Astrocyte (in vitro differentiated cells and primary cell): ENCODE measurements around the gene DTNB. TPM values are rescaled to one million over a fixed set of nuclear protein-coding genes. Genes with fewer than 3 reads are reported as not detected.

Source experiments
- DNase-seq: peaks from one replicate; pipeline ENCODE4 v3.0.0-alpha.2; 2010; ENCODE audit warnings: low read depth
- FAIRE-seq: peaks from 2 replicates; lab custom pipeline; 2011; peaks lifted over from hg19 to GRCh38; lab: Jason Lieb, UNC
- H2AFZ ChIP-seq: 2 replicates; pipeline ENCODE4 v1.6.0; 2012; ENCODE audit warnings: low read depth, low read length, inconsistent platforms
- H3K27ac ChIP-seq: 2 replicates; pipeline ENCODE4 v1.5.1; 2011; ENCODE audit warnings: low read depth, low read length, inconsistent platforms
- H3K27me3 ChIP-seq: 2 replicates; pipeline ENCODE4 v1.6.0; 2011; ENCODE audit warnings: low read length, inconsistent platforms; ENCODE audit not compliant: insufficient read depth
- H3K36me3 ChIP-seq: 2 replicates; pipeline ENCODE4 v1.5.1; 2011; ENCODE audit warnings: low read length, inconsistent platforms; ENCODE audit not compliant: insufficient read depth
- H3K4me1 ChIP-seq: 2 replicates; pipeline ENCODE4 v1.5.1; 2011; ENCODE audit warnings: low read length, inconsistent platforms; ENCODE audit not compliant: insufficient read depth
- H3K4me2 ChIP-seq: 2 replicates; pipeline ENCODE4 v1.6.0; 2012; ENCODE audit warnings: low read length, inconsistent platforms
- H3K4me3 ChIP-seq: 2 replicates; pipeline ENCODE4 v1.5.1; 2011; ENCODE audit warnings: low read depth, mild to moderate bottlenecking, low read length, inconsistent platforms; ENCODE audit not compliant: insufficient read depth
- H3K79me2 ChIP-seq: 2 replicates; pipeline ENCODE4 v1.6.0; 2012; ENCODE audit warnings: mild to moderate bottlenecking, low read length, inconsistent platforms; ENCODE audit not compliant: insufficient read depth
- H3K9ac ChIP-seq: 2 replicates; pipeline ENCODE4 v1.6.0; 2012; ENCODE audit warnings: mild to moderate bottlenecking, low read length, inconsistent platforms
- H3K9me3 ChIP-seq: 2 replicates; pipeline ENCODE4 v1.5.1; 2012; ENCODE audit warnings: low read depth, mild to moderate bottlenecking, low read length, inconsistent platforms; ENCODE audit not compliant: insufficient read depth
- H4K20me1 ChIP-seq: 2 replicates; pipeline ENCODE4 v1.6.0; 2012; ENCODE audit warnings: low read length, inconsistent platforms; ENCODE audit not compliant: insufficient read depth
- H3K27ac Mint-ChIP-seq: one replicate; pipeline ENCODE4 v1.8.0; 2021; ENCODE audit warnings: mild to moderate bottlenecking, mixed read lengths; ENCODE audit not compliant: unreplicated experiment
- H3K27me3 Mint-ChIP-seq: one replicate; pipeline ENCODE4 v1.8.0; 2021; ENCODE audit warnings: low read depth, mixed read lengths; ENCODE audit not compliant: unreplicated experiment
- H3K36me3 Mint-ChIP-seq: one replicate; pipeline ENCODE4 v1.8.0; 2021; ENCODE audit warnings: low read depth, mixed read lengths; ENCODE audit not compliant: unreplicated experiment
- H3K4me1 Mint-ChIP-seq: one replicate; pipeline ENCODE4 v1.8.0; 2021; ENCODE audit warnings: low read depth, mixed read lengths; ENCODE audit not compliant: unreplicated experiment
- H3K4me3 Mint-ChIP-seq: one replicate; pipeline ENCODE4 v1.8.0; 2021; ENCODE audit warnings: mild to moderate bottlenecking, moderate library complexity, mixed read lengths; ENCODE audit not compliant: unreplicated experiment
- H3K9me3 Mint-ChIP-seq: one replicate; pipeline ENCODE4 v1.8.0; 2021; ENCODE audit warnings: mild to moderate bottlenecking, mixed read lengths; ENCODE audit not compliant: unreplicated experiment
- EZH2 ChIP-seq: IDR thresholded peaks from 2 replicates; pipeline ENCODE4 v1.6.1; 2012; ENCODE audit warnings: mild to moderate bottlenecking, low read length, inconsistent platforms; ENCODE audit not compliant: insufficient read depth
- total RNA-seq: library from RNA; stranded (reverse); gene quantifications from 2 replicates; pipeline ENCODE4 v1.2.1, GENCODE V29; 2021
- TF ChIP-seq, protein P1 (sequence below): IDR thresholded peaks from 2 replicates; pipeline ENCODE4 v1.5.1; 2011; ENCODE audit warnings: low read depth, mild to moderate bottlenecking, inconsistent platforms, low read length, moderate library complexity; ENCODE audit not compliant: insufficient read depth

Gene DTNB
- total RNA-seq, 1 donor from 2014 or later: 5.1 TPM

DNA sequence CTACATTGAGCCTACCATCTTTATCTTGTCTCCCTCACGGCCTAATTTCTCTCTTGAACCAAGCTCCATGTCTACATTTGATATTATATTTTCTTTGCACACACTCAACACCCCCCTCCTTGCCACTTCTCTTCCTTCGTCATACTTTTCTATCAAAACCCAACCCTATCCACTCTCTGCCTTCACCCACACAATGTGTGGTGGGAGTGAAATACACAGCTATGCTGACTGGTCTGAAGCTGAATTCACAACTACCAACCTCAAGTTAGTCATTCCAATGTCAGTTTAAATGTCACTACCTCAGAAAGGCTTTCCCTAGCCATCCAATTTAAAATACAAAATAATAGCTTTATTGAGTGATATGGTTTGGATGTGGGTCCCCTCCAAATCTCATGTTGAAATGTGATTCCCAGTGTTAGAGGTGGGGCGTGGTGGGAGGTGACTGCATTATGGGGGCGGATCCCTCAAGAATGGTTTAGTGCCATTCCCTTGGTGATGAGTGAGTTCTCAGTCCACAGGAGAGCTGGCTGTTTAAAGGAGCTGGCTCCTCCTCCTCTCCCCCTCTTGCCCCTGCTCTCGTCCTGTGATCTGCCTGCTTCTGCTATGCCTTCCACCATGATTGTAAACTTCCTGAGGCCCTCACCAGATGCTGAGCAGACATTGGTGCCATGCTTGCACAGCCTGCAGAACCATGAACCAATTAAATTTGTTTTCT lies 112.1 kb downstream of the DTNB start:
- Mint-ChIP-seq H3K27me3 (no peaks in the 10 kb centered on the region), H3K4me1 (peaks cover 35% of the 10 kb centered on the region), H3K27ac (no peak overlapping the region), H3K36me3 (no peaks in the 10 kb centered on the region), H3K9me3 (peaks cover 3% of the 10 kb centered on the region), H3K4me3 (no peak overlapping the region)
- no peak overlapping the region for H3K9ac ChIP-seq
- H3K27me3 ChIP-seq: no peaks in the 10 kb centered on the region
- no peak overlapping the region for H3K4me2 ChIP-seq
- H2AFZ ChIP-seq: no peak overlapping the region
- H4K20me1 ChIP-seq: no peaks in the 10 kb centered on the region
- DNase-seq: no peak
- no peaks in the 10 kb centered on the region for H3K36me3 ChIP-seq
- peaks cover 13% of the 10 kb centered on the region for H3K4me1 ChIP-seq
- FAIRE-seq: no peak
- H3K4me3 ChIP-seq: no peak overlapping the region
- TF ChIP-seq EZH2: no peak
- TF ChIP-seq, protein P1, sequence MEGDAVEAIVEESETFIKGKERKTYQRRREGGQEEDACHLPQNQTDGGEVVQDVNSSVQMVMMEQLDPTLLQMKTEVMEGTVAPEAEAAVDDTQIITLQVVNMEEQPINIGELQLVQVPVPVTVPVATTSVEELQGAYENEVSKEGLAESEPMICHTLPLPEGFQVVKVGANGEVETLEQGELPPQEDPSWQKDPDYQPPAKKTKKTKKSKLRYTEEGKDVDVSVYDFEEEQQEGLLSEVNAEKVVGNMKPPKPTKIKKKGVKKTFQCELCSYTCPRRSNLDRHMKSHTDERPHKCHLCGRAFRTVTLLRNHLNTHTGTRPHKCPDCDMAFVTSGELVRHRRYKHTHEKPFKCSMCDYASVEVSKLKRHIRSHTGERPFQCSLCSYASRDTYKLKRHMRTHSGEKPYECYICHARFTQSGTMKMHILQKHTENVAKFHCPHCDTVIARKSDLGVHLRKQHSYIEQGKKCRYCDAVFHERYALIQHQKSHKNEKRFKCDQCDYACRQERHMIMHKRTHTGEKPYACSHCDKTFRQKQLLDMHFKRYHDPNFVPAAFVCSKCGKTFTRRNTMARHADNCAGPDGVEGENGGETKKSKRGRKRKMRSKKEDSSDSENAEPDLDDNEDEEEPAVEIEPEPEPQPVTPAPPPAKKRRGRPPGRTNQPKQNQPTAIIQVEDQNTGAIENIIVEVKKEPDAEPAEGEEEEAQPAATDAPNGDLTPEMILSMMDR: no peak
- H3K27ac ChIP-seq: no peak overlapping the region
- no peaks in the 10 kb centered on the region for H3K79me2 ChIP-seq
- no peaks in the 10 kb centered on the region for H3K9me3 ChIP-seq

DNA sequence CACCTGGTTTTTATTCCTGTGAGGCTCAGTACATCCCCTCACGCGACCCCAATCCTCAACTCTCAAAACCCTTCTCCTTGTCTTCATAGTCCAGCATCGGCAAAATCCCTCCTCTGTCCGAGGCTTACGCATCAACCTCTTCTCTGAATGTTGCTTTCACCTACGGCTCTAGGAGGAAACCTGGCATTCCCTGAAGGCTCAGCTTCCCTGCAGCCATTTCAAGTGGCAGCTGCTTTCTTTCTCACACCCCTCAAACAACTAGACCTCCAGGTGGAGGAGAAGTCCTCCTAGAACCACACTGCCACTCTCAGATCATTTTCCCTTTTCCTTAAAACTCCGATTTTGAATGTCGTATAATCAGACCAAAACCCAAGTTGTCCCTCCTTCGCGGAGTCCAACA lies 114.2 kb downstream of the DTNB start:
- Histone ChIP-seq H4K20me1 (no peaks in the 10 kb centered on the region), H3K79me2 (no peaks in the 10 kb centered on the region), H3K36me3 (no peaks in the 10 kb centered on the region), H3K4me3 (no peak overlapping the region), H2AFZ (no peak overlapping the region), H3K27me3 (no peaks in the 10 kb centered on the region), H3K4me1 (peaks cover 13% of the 10 kb centered on the region), H3K4me2 (no peak overlapping the region), H3K9me3 (no peaks in the 10 kb centered on the region), H3K27ac (peak overlapping the region; percentile 71), H3K9ac (no peak overlapping the region)
- peaks cover 3% of the 10 kb centered on the region for H3K9me3 Mint-ChIP-seq
- no peak for TF ChIP-seq EZH2
- TF ChIP-seq, protein P1: no peak
- no peaks in the 10 kb centered on the region for H3K27me3 Mint-ChIP-seq
- DNase-seq: no peak
- H3K4me1 Mint-ChIP-seq: peaks cover 35% of the 10 kb centered on the region
- no peaks in the 10 kb centered on the region for H3K36me3 Mint-ChIP-seq
- peak overlapping the region; percentile 81 for H3K27ac Mint-ChIP-seq
- FAIRE-seq: no peak
- H3K4me3 Mint-ChIP-seq: no peak overlapping the region

DNA sequence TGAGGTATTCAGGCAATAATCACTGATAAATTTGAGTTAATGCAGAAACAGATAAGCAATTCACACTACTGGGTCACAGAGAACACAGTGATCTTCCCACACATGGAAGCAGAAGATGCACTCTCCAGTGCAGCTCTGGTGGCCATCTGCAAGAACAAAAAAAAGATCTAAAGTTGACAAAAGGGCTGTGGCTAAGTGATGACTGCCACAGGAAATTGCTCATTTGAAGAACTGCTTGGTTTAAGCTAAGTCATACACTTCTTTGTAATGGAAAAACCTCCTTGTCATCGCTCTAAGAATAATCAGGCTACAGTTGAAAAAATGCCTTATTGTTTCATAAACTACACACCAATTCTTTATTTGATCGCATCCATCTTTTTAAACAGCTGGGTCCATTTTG lies 115.1 kb downstream of the DTNB start:
- peaks cover 35% of the 10 kb centered on the region for H3K4me1 Mint-ChIP-seq
- H3K4me2 ChIP-seq: peak overlapping the region; percentile 49
- peak; percentile 85 for DNase-seq
- peak overlapping the region; percentile 71 for H3K27ac ChIP-seq
- FAIRE-seq: peak; percentile 88
- peak overlapping the region; percentile 81 for H3K27ac Mint-ChIP-seq
- H3K9me3 ChIP-seq: no peaks in the 10 kb centered on the region
- H3K79me2 ChIP-seq: no peaks in the 10 kb centered on the region
- peaks cover 13% of the 10 kb centered on the region for H3K4me1 ChIP-seq
- H3K36me3 Mint-ChIP-seq: no peaks in the 10 kb centered on the region
- H3K27me3 ChIP-seq: no peaks in the 10 kb centered on the region
- H3K9me3 Mint-ChIP-seq: peaks cover 3% of the 10 kb centered on the region
- TF ChIP-seq, protein P1: no peak
- no peak for TF ChIP-seq EZH2
- no peak overlapping the region for H3K4me3 ChIP-seq
- H3K27me3 Mint-ChIP-seq: no peaks in the 10 kb centered on the region
- no peak overlapping the region for H3K4me3 Mint-ChIP-seq
- no peak overlapping the region for H3K9ac ChIP-seq
- peak overlapping the region; percentile 36 for H2AFZ ChIP-seq
- no peaks in the 10 kb centered on the region for H3K36me3 ChIP-seq
- no peaks in the 10 kb centered on the region for H4K20me1 ChIP-seq
